H1 (cell line): ENCODE data around the gene ANKS1A. TPM values are rescaled to one million over a fixed set of nuclear protein-coding genes. Genes with fewer than 3 reads are reported as not detected.

Experiments used
- CTCF ChIA-PET: fragments of 300-600 bp; sonication (Branson Sonifier 250); formaldehyde crosslinking; loops from one replicate; lab custom pipeline; 2021; ENCODE audit not compliant: partially characterized antibody; lab: Charles Lee
- POLR2A ChIA-PET: fragments of 300-600 bp; sonication (Branson Sonifier 250); formaldehyde crosslinking; loops from one replicate; lab custom pipeline; 2021; ENCODE audit warnings: inconsistent platforms; ENCODE audit not compliant: partially characterized antibody; lab: Charles Lee
- DNase-seq, 2 experiments: peaks; one replicate each; pipeline versions ENCODE4 v3.0.0 to v3.0.0-alpha.2; 2010 to 2022; ENCODE audit warnings: low spot score in 2 of 2, low read depth in 1 of 2, mixed read lengths in 1 of 2
- FAIRE-seq: peaks from 2 replicates; lab custom pipeline; 2011; peaks lifted over from hg19 to GRCh38; lab: Jason Lieb, UNC
- H2AFZ ChIP-seq: 2 replicates; pipeline ENCODE4 v1.8.1; 2012; ENCODE audit warnings: low read length, inconsistent platforms
- H2AK5ac ChIP-seq: 2 replicates; pipeline ENCODE4 v1.6.1; 2013; ENCODE audit warnings: low read depth, low read length
- H2BK120ac ChIP-seq: replicated peaks from 2 replicates; pipeline ENCODE3; 2013; ENCODE audit warnings: low read depth, low read length, inconsistent platforms
- H2BK12ac ChIP-seq: 2 replicates; pipeline ENCODE4 v1.6.1; 2013; ENCODE audit warnings: low read depth, low read length
- H2BK15ac ChIP-seq: 2 replicates; pipeline ENCODE4 v1.6.1; 2013; ENCODE audit warnings: low read length
- H2BK20ac ChIP-seq: 2 replicates; pipeline ENCODE4 v1.6.1; 2013; ENCODE audit warnings: low read length
- H2BK5ac ChIP-seq: 2 replicates; pipeline ENCODE4 v1.6.1; 2013; ENCODE audit warnings: low read depth, low read length
- H3K14ac ChIP-seq: 2 replicates; pipeline ENCODE4 v1.6.1; 2013; ENCODE audit warnings: inconsistent platforms; ENCODE audit not compliant: insufficient read length
- H3K18ac ChIP-seq: 2 replicates; pipeline ENCODE4 v1.6.1; 2013; ENCODE audit warnings: low read length; ENCODE audit errors: extremely low read depth
- H3K23ac ChIP-seq: 2 replicates; pipeline ENCODE4 v1.6.1; 2013; ENCODE audit warnings: inconsistent platforms; ENCODE audit not compliant: insufficient read length
- H3K23me2 ChIP-seq: 2 replicates; pipeline ENCODE4 v1.6.1; 2013; ENCODE audit warnings: low read depth, low read length
- H3K27ac ChIP-seq: 2 replicates; pipeline ENCODE4 v1.6.1; 2011; ENCODE audit warnings: low read depth, low read length, inconsistent platforms
- H3K27me3 ChIP-seq, 4 experiments: replicated peaks in 1 of 4; 1 replicate in 1 of 4; 2 replicates in 3 of 4; pipeline versions ENCODE4 v1.6.1 to v1.8.1; 2011 to 2013; ENCODE audit warnings: low read length in 3 of 4, mild to moderate bottlenecking in 3 of 4, inconsistent platforms in 2 of 4, mixed read lengths in 2 of 4, moderate library complexity in 1 of 4; ENCODE audit not compliant: control insufficient read depth in 3 of 4, insufficient read depth in 3 of 4; ENCODE audit errors: extremely low read depth in 1 of 4
- H3K36me3 ChIP-seq, 4 experiments: 2 replicates each; pipeline versions ENCODE4 v1.6.1 to v1.8.1; 2011 to 2013; ENCODE audit warnings: mild to moderate bottlenecking in 4 of 4, low read length in 3 of 4, moderate library complexity in 2 of 4, control low read depth in 1 of 4, inconsistent platforms in 1 of 4; ENCODE audit not compliant: insufficient read depth in 4 of 4, control insufficient read depth in 2 of 4
- H3K4ac ChIP-seq: replicated peaks from 2 replicates; pipeline ENCODE3; 2013; ENCODE audit warnings: low read length, low read depth, mixed read lengths, inconsistent platforms; ENCODE audit not compliant: insufficient read length
- H3K4me1 ChIP-seq, 4 experiments: replicated peaks in 1 of 4; 1 replicate in 1 of 4; 2 replicates in 3 of 4; pipeline versions ENCODE4 v1.6.1 to v1.8.1; 2011 to 2013; ENCODE audit warnings: low read length in 3 of 4, inconsistent platforms in 2 of 4, mixed read lengths in 1 of 4; ENCODE audit not compliant: insufficient read depth in 4 of 4, control insufficient read depth in 3 of 4
- H3K4me2 ChIP-seq, 2 experiments: 2 replicates each; pipeline versions ENCODE4 v1.6.1 to v1.8.1; 2011 to 2013; ENCODE audit warnings: low read depth in 2 of 2, low read length in 2 of 2, control low read depth in 1 of 2, inconsistent platforms in 1 of 2, mild to moderate bottlenecking in 1 of 2; ENCODE audit not compliant: insufficient read depth in 1 of 2
- H3K4me3 ChIP-seq, 4 experiments: fragments of 200-600, 300-600 bp in 1 of 4; sonication (generic), shearing (Covaris generic), sonication (Bioruptor Twin) in 1 of 4; 2 replicates each; pipeline versions ENCODE4 v1.5.1 to v1.8.1; 2011 to 2016; ENCODE audit warnings: low read length in 4 of 4, low read depth in 3 of 4, control low read depth in 2 of 4, inconsistent platforms in 2 of 4, mild to moderate bottlenecking in 2 of 4, mixed read lengths in 1 of 4, moderate library complexity in 1 of 4; ENCODE audit not compliant: insufficient read depth in 2 of 4; ENCODE audit errors: extremely low read depth in 1 of 4
- H3K56ac ChIP-seq: replicated peaks from 2 replicates; pipeline ENCODE3; 2013; ENCODE audit warnings: low read depth, mild to moderate bottlenecking, mixed read lengths, low read length, inconsistent platforms; ENCODE audit not compliant: insufficient read length
- H3K79me1 ChIP-seq: 2 replicates; pipeline ENCODE4 v1.6.1; 2013; ENCODE audit warnings: low read depth, low read length, control low read depth
- H3K79me2 ChIP-seq, 2 experiments: 2 replicates each; pipeline versions ENCODE4 v1.6.1 to v1.8.1; 2012 to 2013; ENCODE audit warnings: low read length in 2 of 2, mild to moderate bottlenecking in 2 of 2, inconsistent platforms in 1 of 2; ENCODE audit not compliant: insufficient read depth in 2 of 2, control insufficient read depth in 1 of 2
- H3K9ac ChIP-seq, 4 experiments: replicated peaks in 1 of 4; 1 replicate in 1 of 4; 2 replicates in 3 of 4; pipeline versions ENCODE4 v1.6.1 to v1.8.1; 2011 to 2013; ENCODE audit warnings: low read depth in 3 of 4, low read length in 3 of 4, control low read depth in 2 of 4, mild to moderate bottlenecking in 2 of 4, moderate library complexity in 2 of 4, inconsistent platforms in 1 of 4; ENCODE audit errors: extremely low read depth in 1 of 4
- H3K9me3 ChIP-seq, 2 experiments: 2 replicates each; pipeline versions ENCODE4 v1.6.1 to v1.8.1; 2012 to 2013; ENCODE audit warnings: mild to moderate bottlenecking in 2 of 2, moderate library complexity in 2 of 2, control low read depth in 1 of 2, inconsistent platforms in 1 of 2, low read depth in 1 of 2, low read length in 1 of 2, mixed read lengths in 1 of 2; ENCODE audit not compliant: insufficient read depth in 2 of 2
- H4K20me1 ChIP-seq, 2 experiments: replicated peaks in 1 of 2; 2 replicates each; pipeline versions ENCODE3 to v1.8.1; 2011 to 2013; ENCODE audit warnings: inconsistent platforms in 2 of 2, low read length in 2 of 2, mild to moderate bottlenecking in 1 of 2; ENCODE audit not compliant: insufficient read depth in 2 of 2, control insufficient read depth in 1 of 2
- H4K5ac ChIP-seq: 2 replicates; pipeline ENCODE4 v1.6.1; 2013; ENCODE audit warnings: low read length, low read depth, mixed read lengths, inconsistent platforms; ENCODE audit not compliant: insufficient read length
- H4K8ac ChIP-seq: 2 replicates; pipeline ENCODE4 v1.8.0; 2013; ENCODE audit warnings: mild to moderate bottlenecking, moderate library complexity, low read length, inconsistent platforms; ENCODE audit not compliant: insufficient read depth; ENCODE audit errors: extremely low read depth
- H4K91ac ChIP-seq: replicated peaks from 2 replicates; pipeline ENCODE3; 2013; ENCODE audit warnings: low read length, mixed read lengths, inconsistent platforms; ENCODE audit not compliant: insufficient read length
- CBX8 ChIP-seq: fragments of 300-800, 300-1000 bp; sonication (generic); IDR thresholded peaks from 2 replicates; pipeline ENCODE4 v1.7.1; 2016; ENCODE audit warnings: low read depth, low read length, borderline replicate concordance
- JUND ChIP-seq: IDR thresholded peaks from 2 replicates; pipeline ENCODE4 v1.6.1; 2011; ENCODE audit warnings: mild to moderate bottlenecking, improper control_type of control experiment, low read length
- SIX5 ChIP-seq: IDR thresholded peaks from 2 replicates; pipeline ENCODE4 v1.6.1; 2011; ENCODE audit warnings: mild to moderate bottlenecking, low read depth, low read length
- ZNF274 ChIP-seq: IDR thresholded peaks from 2 replicates; pipeline ENCODE4 v1.7.0; 2012; ENCODE audit warnings: low read length, borderline replicate concordance; ENCODE audit errors: extremely low read depth
- WGBS, 2 experiments: shearing (Covaris generic) in 1 of 2; methylation state at CpG; one replicate each; pipeline versions ENCODE4 v1.1.6 to v1.1.7; 2013 to 2015; ENCODE audit warnings: low lambda C conversion rate in 2 of 2, mixed read lengths in 2 of 2, inconsistent platforms in 1 of 2, low coverage in 1 of 2, missing lambda C conversion rate in 1 of 2; ENCODE audit not compliant: insufficient replicate concordance in 2 of 2, insufficient coverage in 1 of 2, insufficient read length in 1 of 2; ENCODE audit errors: extremely low coverage in 1 of 2, missing lambda C conversion rate in 1 of 2; 5-methylcytosine and 5-hydroxymethylcytosine counted together
- polyA plus RNA-seq, 7 experiments: library from polyadenylated mRNA; depleted of rRNA in 3 of 7; stranded (reverse) in 5 of 7; unstranded in 2 of 7; fragments of >200 nt in 5 of 7; fragments of 200-250 nt in 2 of 7; gene quantifications; 1 replicate in 5 of 7; 2 replicates in 1 of 7; 4 replicates in 1 of 7; pipeline versions ENCODE4 v1.2.1 to v1.2.3, GENCODE V29; 2011 to 2013; ENCODE audit warnings: missing spikeins in 2 of 7, mixed read lengths in 2 of 7
- total RNA-seq: library from RNA; stranded (reverse); fragmentation: NEBNext Ultra II Directional; extraction: Animal tissue kit (Norgen Biotek cat#: 25700); gene quantifications from 2 replicates; pipeline ENCODE4 v1.2.1, GENCODE V29; 2021
- TF ChIP-seq, protein P1 (sequence below): IDR thresholded peaks from 2 replicates; pipeline ENCODE4 v1.6.1; 2012; ENCODE audit warnings: low read length, inconsistent platforms

Gene ANKS1A
- total and polyA plus RNA-seq, 2 of the 8 experiments (the other 6 are each of a cell fraction or from before 2014, with no cell fraction given): 9.8 to 30.9 TPM

DNA sequence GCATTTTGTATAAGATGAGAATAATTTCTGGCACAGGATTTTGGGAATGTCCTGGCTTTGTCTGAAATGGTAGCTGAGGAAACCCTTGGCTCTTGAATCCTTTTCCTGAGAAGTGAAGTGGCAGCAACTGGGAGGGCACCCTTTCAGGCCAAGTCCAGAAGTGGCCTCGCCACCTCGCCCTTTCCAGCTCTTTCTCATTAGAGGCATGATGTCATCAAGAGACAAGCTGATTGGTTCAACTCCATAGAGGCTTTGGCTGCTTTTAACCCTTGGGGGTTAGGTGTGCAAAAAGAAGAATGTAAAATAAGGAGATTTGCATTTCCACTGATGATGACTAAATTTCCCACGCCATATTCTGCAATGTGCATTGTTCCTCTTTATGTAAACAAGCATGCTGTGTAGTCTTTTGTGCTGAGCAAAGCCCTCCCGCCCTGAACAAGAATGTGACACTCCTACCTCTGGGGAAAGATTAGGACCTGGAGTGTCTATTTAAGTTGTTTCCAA, 135.5 kb downstream of the ANKS1A start:
- H2BK5ac ChIP-seq: no peak overlapping the region
- no peak overlapping the region for H2BK20ac ChIP-seq
- WGBS, 2 experiments: 12% methylated on average over 4 of the region's 4 CpGs; no CpG with 5 or more reads in 1 of the 2 experiments
- no peak overlapping the region for H2BK15ac ChIP-seq
- H3K27ac ChIP-seq: no peak overlapping the region
- no peak overlapping the region for H2BK12ac ChIP-seq
- DNase-seq (no peak), FAIRE-seq (peak; percentile 63)
- H2AK5ac ChIP-seq: no peak overlapping the region
- H3K18ac ChIP-seq: no peak overlapping the region
- no peak overlapping the region for H3K14ac ChIP-seq
- no peaks in the 10 kb centered on the region for H3K36me3 ChIP-seq
- H3K23ac ChIP-seq: no peak overlapping the region
- H3K4me3 ChIP-seq: peak overlapping the region in 1 of 4 experiments; percentile 18; a peak in 1 of 8 replicates
- H2AFZ ChIP-seq: no peak overlapping the region
- H3K56ac ChIP-seq: no peak overlapping the region
- no peak overlapping the region for H4K5ac ChIP-seq
- H4K91ac ChIP-seq: no peak overlapping the region
- TF ChIP-seq CBX8: no peak
- TF ChIP-seq ZNF274: no peak
- 0 out of 2 replicates have a peak, but pooled peaks have one; percentile 21 for TF ChIP-seq JUND
- no peak for TF ChIP-seq SIX5
- TF ChIP-seq, protein P1, sequence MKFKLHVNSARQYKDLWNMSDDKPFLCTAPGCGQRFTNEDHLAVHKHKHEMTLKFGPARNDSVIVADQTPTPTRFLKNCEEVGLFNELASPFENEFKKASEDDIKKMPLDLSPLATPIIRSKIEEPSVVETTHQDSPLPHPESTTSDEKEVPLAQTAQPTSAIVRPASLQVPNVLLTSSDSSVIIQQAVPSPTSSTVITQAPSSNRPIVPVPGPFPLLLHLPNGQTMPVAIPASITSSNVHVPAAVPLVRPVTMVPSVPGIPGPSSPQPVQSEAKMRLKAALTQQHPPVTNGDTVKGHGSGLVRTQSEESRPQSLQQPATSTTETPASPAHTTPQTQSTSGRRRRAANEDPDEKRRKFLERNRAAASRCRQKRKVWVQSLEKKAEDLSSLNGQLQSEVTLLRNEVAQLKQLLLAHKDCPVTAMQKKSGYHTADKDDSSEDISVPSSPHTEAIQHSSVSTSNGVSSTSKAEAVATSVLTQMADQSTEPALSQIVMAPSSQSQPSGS: peak; percentile 98
- H3K79me2 ChIP-seq: no peaks in the 10 kb centered on the region
- no peak overlapping the region for H4K8ac ChIP-seq
- no peaks in the 10 kb centered on the region for H3K23me2 ChIP-seq
- H2BK120ac ChIP-seq: no peak overlapping the region
- H3K4ac ChIP-seq: no peak overlapping the region
- H3K4me1 ChIP-seq: peaks cover 6 to 40% (median 32%) of the 10 kb centered on the region in 4 experiments
- CTCF ChIA-PET: interaction anchor here (0.7 to 1.9 kb wide), 5 partner anchors 8 to 115 kb away, joined by 3 to 4 read pairs (median 3); no protein-coding TSS in a partner anchor
- H3K27me3 ChIP-seq: no peaks in the 10 kb centered on the region
- POLR2A ChIA-PET: interaction anchor here (1.0 kb wide), 1 partner anchor 234 kb away, joined by 3 read pairs; no protein-coding TSS in a partner anchor
- peak overlapping the region; percentile 46 to 56 for H3K4me2 ChIP-seq
- no peaks in the 10 kb centered on the region for H4K20me1 ChIP-seq
- no peaks in the 10 kb centered on the region for H3K9me3 ChIP-seq
- H3K9ac ChIP-seq: no peak overlapping the region
- no peaks in the 10 kb centered on the region; the same call in 1 of the 2 replicates for H3K79me1 ChIP-seq
